G401.6 (cell line): ENCODE data around the gene PITPNC1.
"Not testable (repeated sequence)": the region's sequence is repeated elsewhere in the genome, so short reads cannot be mapped to it uniquely, and the experiment has no call there.

Experiments
- FAIRE-seq: peaks from 2 replicates; lab custom pipeline; 2012; peaks lifted over from hg19 to GRCh38; lab: Jason Lieb, UNC

PITPNC1 gene

DNA sequence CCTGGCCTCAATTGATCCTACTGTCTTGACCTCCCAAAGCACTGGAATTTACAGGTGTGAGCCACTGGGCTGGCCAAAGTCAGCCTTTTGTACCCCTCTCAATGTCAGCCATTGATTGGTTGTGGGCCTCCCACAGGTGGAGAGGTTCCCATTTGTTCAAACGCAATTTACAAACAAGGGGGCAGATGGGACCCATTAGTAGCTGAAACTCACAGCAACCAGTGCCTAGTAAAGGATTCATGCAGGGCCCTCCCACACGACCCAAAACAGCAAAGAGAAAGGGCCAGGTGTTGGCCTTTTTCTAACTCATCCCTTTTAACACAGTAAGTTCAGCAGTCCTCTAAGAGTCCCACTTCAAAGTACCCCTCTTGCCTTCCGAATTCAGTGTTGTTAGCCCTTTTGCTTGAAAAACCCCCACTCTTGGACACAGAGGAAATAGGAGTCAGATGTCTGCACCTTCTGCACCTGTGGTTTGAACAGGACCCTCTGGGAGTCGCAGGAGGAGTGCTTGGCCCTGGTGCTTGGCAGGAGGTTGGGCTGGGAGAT is 89.2 kb downstream of the PITPNC1 start:
- FAIRE-seq: no peak

GRCh38 chr17:67467500-67468455 is 90.7 kb downstream of the PITPNC1 start:
- FAIRE-seq: no peak

- FAIRE-seq: no peak
These were observed 92.3 kb downstream of the PITPNC1 start for GRCh38 chr17:67469208-67469980.

DNA sequence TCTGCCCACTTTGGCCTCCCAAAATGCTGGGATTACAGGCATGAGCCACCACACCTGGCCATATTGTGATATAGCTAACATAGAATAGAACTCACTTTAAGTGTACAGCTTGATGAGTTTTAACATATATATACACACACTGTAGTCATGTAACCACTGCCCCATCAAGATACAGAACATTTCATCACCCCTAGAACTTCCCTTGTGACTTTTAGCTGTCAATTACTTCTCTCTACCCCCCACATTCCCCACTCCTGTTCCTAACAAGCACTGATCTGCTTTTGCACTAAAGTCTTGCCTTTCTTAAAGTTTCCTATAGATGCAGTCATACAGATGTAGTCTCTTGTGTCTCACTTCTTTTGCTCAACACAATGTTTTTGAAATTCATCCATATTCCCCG is 93.1 kb downstream of the PITPNC1 start:
- FAIRE-seq: no peak

DNA sequence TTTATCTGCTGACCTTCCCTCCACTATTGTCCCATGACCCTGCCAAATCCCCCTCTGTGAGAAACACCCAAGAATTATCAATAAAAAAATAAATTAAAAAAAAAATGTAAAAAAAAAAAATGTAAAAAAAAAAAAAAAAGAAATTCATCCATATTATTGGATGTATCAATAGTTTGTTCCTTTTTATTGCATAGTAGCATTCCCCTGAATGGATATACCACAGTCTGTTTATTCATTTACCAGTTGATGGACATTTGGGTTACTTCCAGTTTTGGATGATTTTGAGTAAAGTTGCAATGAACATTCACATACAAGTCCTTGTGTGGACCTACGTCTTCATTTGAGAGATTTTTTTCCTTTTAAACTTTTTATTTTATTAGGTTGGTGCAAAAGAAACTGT is 94.0 kb downstream of the PITPNC1 start:
- no peak for FAIRE-seq

DNA sequence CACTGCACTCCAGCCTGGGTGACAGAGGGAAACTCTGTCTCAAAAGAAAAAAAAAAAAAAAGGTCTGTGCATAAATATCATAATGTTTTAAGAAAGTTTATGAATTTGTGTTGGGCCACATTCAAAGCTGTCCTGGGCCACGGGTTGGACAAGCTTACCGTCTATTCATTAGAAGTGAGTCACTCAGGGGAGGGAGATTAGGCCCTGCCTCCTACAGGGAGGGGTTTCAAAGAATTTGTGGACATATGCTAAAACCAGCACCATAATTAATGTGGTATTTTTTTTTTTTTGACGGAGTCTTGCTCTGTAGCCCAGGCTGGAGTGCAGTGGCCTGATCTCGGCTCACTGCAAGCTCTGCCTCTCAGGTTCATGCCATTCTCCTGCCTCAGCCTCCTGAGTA is 95.5 kb downstream of the PITPNC1 start:
- FAIRE-seq: not testable (repeated sequence)

GRCh38 chr17:67474081-67474661 is 97.1 kb downstream of the PITPNC1 start:
- no peak for FAIRE-seq

DNA sequence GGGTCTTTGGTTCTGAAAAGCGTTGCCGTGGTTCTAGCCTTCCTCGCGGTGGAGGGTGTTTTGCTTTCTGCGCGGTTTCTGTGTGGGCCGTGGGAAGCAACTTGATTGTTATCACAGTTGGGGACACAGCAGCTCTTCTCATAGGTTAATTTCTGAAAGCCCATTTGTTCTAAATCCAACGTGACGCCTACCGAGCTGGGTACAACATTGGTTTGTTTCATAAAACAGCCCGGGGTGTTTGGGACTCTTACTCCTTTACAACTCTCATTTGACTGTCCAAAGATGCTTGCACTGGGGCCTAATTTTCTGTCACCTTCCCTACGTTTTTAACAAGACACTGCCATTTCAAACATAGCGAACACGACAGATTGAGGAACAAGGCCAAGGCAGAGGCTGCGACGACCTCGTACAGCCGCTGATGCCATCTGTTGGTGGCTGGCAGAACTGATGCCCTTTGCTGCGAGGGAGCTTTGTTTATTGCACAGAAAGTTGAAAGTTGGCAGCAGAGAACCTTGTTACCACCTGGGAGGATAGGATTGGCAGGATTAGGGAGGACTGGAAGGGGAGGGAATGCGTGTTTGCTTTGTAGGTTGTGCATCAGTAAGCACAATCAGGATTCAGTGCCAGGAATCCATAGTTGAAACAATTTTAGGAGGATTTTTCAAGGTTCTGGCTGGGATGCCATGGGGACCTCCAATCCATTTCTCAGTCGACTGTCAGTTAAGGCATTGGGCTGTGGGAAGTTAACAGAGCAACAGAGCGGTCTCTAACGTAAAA is 98.3 kb downstream of the PITPNC1 start:
- FAIRE-seq: no peak

DNA sequence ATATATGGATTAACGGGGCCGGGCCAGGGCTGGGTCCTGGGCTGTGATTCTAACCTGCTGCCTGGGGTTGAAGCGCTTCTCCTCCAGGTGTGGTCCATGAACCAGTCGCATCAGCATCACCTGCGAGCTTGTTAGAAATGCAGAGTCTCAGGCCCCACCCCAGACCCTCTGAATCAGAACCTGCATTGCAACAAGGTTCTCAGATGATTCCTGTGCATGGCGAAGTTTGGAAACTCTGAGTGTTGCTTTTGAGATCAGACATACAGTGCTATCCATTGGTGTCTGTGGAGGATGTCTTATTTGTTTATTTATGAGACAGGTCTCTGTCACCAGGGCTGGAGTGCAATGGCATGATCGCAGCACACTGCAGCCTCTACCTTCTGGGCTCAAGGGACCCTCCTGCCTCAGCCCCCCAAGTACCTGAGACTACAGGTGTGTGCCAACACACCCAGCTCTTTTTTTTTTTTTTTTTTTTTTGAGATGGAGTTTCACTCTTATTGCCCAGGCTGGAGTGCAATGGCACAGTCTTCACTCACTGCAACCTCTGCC is 99.8 kb downstream of the PITPNC1 start:
- FAIRE-seq: no peak

DNA sequence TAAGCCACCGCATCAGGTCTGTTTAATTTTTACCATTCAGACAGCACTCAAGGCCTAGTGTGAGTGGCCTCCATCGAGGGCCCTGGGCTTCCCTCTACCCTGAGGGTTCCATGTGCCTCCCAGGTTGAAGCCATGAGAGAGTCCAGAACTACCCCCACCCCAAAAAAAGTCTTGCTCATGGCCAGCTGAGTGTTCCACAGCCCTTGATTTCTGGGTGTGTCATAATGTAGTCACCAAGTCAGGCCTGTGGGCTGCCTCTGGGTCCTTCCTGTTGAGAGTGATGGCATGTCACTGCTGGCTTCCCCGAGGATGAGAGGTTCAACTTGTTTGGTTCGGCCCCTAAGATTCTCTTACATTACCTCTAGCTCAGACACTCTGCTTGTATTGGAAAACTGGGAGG is 100.6 kb downstream of the PITPNC1 start:
- no peak for FAIRE-seq

GRCh38 chr17:67478401-67479041 is 101.4 kb downstream of the PITPNC1 start:
- FAIRE-seq: no peak

GRCh38 chr17:67479148-67479547 is 102.1 kb downstream of the PITPNC1 start:
- FAIRE-seq: no peak

DNA sequence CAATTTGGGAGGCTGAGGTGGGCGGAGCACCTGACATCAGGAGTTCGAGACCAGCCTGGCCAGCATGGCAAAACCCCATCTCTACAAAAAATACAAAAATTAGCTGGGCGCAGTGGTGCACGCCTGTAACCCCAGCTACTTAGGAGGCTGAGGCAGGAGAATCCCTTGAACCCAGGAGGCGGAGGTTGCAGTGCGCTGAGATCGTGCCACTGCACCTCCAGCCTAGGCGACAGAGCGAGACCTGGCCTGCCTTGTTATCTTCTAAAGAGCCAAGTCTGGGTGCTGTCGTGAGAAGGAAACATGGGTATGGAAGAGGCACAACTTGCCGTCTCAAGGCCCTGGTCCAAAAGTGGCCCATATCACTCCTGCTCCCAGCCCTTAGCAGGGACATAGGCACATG is 103.9 kb downstream of the PITPNC1 start:
- not testable (repeated sequence) for FAIRE-seq

GRCh38 chr17:67481808-67482207 is 104.7 kb downstream of the PITPNC1 start:
- no peak for FAIRE-seq

DNA sequence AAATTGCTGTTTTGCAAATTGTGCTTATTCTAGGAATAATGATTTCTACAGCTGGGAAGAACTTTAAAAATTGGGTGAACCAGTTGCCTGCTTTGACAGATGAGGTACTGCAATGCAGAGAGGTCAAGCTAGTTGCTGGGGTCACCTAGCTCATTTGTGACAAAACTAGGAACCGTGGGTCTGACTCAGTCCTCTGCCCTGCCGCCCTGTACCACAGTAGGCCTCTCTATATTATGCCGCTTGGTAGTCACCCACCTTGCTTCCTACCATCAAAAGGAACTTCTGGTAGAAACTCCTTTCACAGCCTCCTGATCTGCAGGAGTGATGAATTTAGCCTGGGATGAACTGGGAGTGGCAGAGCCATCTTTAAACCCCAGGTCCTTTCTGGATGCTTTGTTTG is 105.7 kb downstream of the PITPNC1 start:
- no peak for FAIRE-seq

GRCh38 chr17:67484261-67484660 is 107.2 kb downstream of the PITPNC1 start:
- no peak for FAIRE-seq

GRCh38 chr17:67485666-67486065 is 108.6 kb downstream of the PITPNC1 start:
- FAIRE-seq: no peak

DNA sequence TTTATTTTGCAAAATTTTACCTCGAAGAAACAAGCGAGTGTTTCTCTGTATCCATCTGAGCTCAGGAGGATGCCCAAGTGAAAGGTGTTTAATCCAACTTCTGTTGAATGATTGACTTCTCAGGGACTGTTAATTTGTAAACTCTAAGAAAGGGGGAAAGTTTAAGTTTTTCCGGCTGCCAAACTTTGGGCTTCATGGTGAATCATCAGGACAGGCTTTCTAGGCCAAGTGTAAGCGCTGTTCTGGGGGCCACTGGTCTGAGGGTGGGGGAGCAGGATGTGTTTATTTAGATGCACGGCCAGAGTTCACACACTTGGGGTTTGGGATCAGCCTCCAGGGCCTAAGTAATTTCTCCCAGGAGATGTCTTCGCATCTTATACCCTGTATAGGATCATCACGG is 110.4 kb downstream of the PITPNC1 start:
- no peak for FAIRE-seq

DNA sequence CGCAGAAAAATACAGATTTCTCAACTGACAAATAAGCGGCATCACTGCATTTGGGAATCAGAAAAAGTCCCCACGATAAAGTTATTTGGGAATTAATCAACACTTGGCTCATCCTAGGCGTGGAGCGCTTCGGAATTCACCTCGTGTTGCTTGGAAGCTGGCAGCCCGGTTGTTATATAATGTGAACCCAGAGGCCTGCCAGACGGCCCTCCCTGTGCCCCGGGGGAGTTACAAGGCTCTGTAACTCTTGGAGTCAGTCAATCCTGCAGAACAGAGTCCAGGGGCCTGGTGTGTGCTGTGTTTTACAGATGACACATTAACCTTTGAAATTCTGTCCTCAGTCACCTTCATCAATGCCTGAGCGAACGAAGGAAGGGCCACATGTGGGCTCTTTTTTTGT is 111.1 kb downstream of the PITPNC1 start:
- no peak for FAIRE-seq

GRCh38 chr17:67488768-67489167 is 111.7 kb downstream of the PITPNC1 start:
- no peak for FAIRE-seq

DNA sequence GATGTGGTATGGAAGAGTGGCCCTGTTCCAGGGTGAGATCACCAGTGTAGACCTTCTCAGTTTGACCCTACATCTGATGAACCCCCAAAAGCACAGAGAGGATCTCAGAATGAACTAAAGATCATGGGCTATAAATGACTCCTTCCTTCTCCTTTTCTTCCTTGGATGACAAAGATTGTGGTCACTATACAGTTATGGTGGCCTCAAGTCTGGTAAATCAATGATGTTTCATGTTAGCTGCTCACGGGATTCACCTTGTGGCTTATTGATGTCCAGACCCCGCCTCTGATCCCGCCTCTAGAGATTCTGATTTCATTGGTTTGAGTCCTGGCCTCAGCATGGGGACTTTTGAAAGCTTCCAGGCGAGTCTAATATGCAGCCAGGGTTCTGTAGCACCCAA is 112.2 kb downstream of the PITPNC1 start:
- no peak for FAIRE-seq
